Neural progenitor cell (in vitro differentiated cells): ENCODE results near the gene RELA. TPM values are rescaled to one million over a fixed set of nuclear protein-coding genes. Genes with fewer than 3 reads are reported as not detected.

ENCODE experiments used
- DNase-seq: peaks from one replicate; pipeline ENCODE4 v3.0.0-alpha.2; 2016; ENCODE audit warnings: low spot score
- H2AFZ ChIP-seq: fragments of 200-600 bp; sonication (generic); replicated peaks from 2 replicates; pipeline ENCODE4 v1.6.1; 2016; ENCODE audit warnings: antibody characterized with exemption
- H3F3A ChIP-seq: fragments of 200-600 bp; sonication (generic); 2 replicates; pipeline ENCODE4 v1.6.1; 2016; ENCODE audit warnings: antibody characterized with exemption, low read depth
- H3K27ac ChIP-seq: fragments of 200-600 bp; sonication (generic); 2 replicates; pipeline ENCODE4 v1.5.1; 2016; ENCODE audit warnings: mild to moderate bottlenecking
- H3K27me3 ChIP-seq: fragments of 200-600 bp; sonication (generic); 2 replicates; pipeline ENCODE4 v1.6.1; 2016; ENCODE audit warnings: mild to moderate bottlenecking, moderate library complexity
- H3K36me3 ChIP-seq: fragments of 200-600 bp; sonication (generic); 2 replicates; pipeline ENCODE4 v1.5.1; 2016
- H3K4me1 ChIP-seq: fragments of 200-600 bp; sonication (generic); 2 replicates; pipeline ENCODE4 v1.6.1; 2016; ENCODE audit warnings: mixed run types
- H3K4me2 ChIP-seq: fragments of 200-600 bp; sonication (generic); 2 replicates; pipeline ENCODE4 v1.6.1; 2016
- H3K4me3 ChIP-seq: fragments of 200-600 bp; sonication (generic); 2 replicates; pipeline ENCODE4 v1.5.1; 2016
- H3K79me2 ChIP-seq: fragments of 200-600 bp; sonication (generic); 2 replicates; pipeline ENCODE4 v1.6.1; 2016; ENCODE audit warnings: low read depth
- H3K9ac ChIP-seq: fragments of 200-600 bp; sonication (generic); 2 replicates; pipeline ENCODE4 v1.6.1; 2016
- H3K9me3 ChIP-seq: fragments of 200-600 bp; sonication (generic); 2 replicates; pipeline ENCODE4 v1.5.1; 2016; ENCODE audit warnings: low read depth
- H4K20me1 ChIP-seq: fragments of 200-600 bp; sonication (generic); 2 replicates; pipeline ENCODE4 v1.6.1; 2016; ENCODE audit warnings: low read depth
- H3K27ac Mint-ChIP-seq: 3 replicates; pipeline ENCODE4 v1.8.0; 2021; ENCODE audit warnings: mixed read lengths
- H3K27me3 Mint-ChIP-seq: 2 replicates; pipeline ENCODE4 v1.8.0; 2022; ENCODE audit warnings: low read depth, mild to moderate bottlenecking, inconsistent platforms, moderate library complexity, mixed read lengths; ENCODE audit not compliant: insufficient read depth
- H3K36me3 Mint-ChIP-seq: 3 replicates; pipeline ENCODE4 v1.8.0; 2021; ENCODE audit warnings: mixed read lengths
- H3K4me1 Mint-ChIP-seq: 3 replicates; pipeline ENCODE4 v1.8.0; 2021; ENCODE audit warnings: mixed read lengths
- H3K4me3 Mint-ChIP-seq: 3 replicates; pipeline ENCODE4 v1.8.0; 2021; ENCODE audit warnings: mild to moderate bottlenecking, moderate library complexity, mixed read lengths
- H3K9me3 Mint-ChIP-seq: 3 replicates; pipeline ENCODE4 v1.8.0; 2020; ENCODE audit warnings: mixed read lengths
- EZH2 ChIP-seq: fragments of 200-600 bp; sonication (generic); IDR thresholded peaks from 2 replicates; pipeline ENCODE4 v1.6.1; 2017; ENCODE audit warnings: antibody characterized with exemption, mild to moderate bottlenecking, moderate library complexity
- EZH2phosphoT487 ChIP-seq: fragments of 200-600 bp; sonication (generic); IDR thresholded peaks from 2 replicates; pipeline ENCODE4 v1.6.1; 2017; ENCODE audit warnings: antibody characterized with exemption
- total RNA-seq: library from RNA; depleted of rRNA; stranded (reverse); fragments of >200 nt; gene quantifications from 2 replicates; pipeline ENCODE4 v1.2.3, GENCODE V29; 2015; ENCODE audit warnings: low replicate concordance
- TF ChIP-seq, protein P1 (sequence below): fragments of 200-600 bp; sonication (generic); IDR thresholded peaks from 2 replicates; pipeline ENCODE4 v1.5.1; 2017; ENCODE audit warnings: antibody characterized with exemption, mild to moderate bottlenecking

The RELA gene
- total RNA-seq, 1 donor from 2014 or later = 11.0 TPM

DNA sequence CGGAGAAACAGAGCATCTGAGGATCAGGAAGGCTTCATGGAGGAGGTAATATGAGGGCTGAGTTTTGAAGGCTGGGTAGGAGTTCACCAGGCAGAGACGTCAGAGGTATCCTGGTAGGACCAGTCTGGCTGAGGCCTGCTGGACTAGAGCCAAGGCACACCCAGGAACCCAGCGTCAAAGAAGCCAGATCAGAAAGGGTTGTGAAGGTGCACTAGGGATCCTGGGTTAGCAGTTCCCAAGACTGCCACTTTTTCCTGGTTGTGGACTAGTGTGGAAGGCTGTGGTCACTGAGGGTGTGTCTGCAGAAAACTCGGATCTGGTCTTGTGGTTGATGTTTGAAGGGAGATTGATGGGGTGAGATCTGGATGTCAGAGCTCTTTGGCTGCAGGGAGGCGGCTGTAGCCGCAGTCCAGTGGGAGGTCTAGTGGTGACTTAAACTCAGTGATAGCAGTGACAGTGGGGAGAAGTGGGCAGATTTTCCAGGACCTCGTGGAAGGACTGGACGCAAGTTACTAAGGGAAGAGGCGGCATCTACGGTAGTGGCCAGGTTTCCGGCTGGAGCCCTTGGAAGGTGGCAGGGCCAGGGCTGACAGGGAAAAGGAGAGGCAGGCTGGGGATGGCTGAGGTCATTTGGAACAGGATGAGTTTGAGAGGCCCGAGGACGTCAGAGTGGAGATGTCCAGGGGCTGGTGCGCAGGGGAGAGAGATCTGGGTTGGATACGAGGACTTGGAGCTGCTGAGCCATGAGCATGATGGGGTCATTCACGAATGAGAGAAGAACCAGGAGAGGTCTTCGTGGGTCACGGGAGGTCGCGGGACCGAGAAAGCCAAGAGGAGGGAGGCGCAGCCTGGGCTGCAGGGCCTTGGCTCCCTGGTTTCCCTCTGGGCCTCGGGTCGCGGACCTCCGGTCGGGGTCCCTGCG lies 10.9 kb downstream of the RELA start:
- Histone ChIP-seq H3K4me1 (peaks cover 11% of the 10 kb centered on the region), H3K27ac (no peak overlapping the region), H2AFZ (no peak overlapping the region)

GRCh38 chr11:65651339-65651588 lies 11.5 kb downstream of the RELA start:
- peaks cover 18% of the 10 kb centered on the region for H3K36me3 Mint-ChIP-seq
- no peak overlapping the region for H3K27ac Mint-ChIP-seq
- Histone ChIP-seq H3K4me1 (peaks cover 11% of the 10 kb centered on the region), H4K20me1 (peaks cover 19% of the 10 kb centered on the region), H3K27me3 (peaks cover 23% of the 10 kb centered on the region), H3K9me3 (no peaks in the 10 kb centered on the region), H3K36me3 (no peaks in the 10 kb centered on the region), H3F3A (peaks cover 32% of the 10 kb centered on the region), H3K9ac (no peak overlapping the region), H2AFZ (no peak overlapping the region), H3K4me2 (no peak overlapping the region), H3K27ac (no peak overlapping the region), H3K79me2 (no peaks in the 10 kb centered on the region), H3K4me3 (no peak overlapping the region)
- H3K27me3 Mint-ChIP-seq = peaks cover 2% of the 10 kb centered on the region
- peaks cover 31% of the 10 kb centered on the region for H3K4me1 Mint-ChIP-seq
- peak overlapping the region; percentile 86 for H3K4me3 Mint-ChIP-seq
- no peak for DNase-seq
- TF ChIP-seq EZH2phosphoT487 (no peak), EZH2 (no peak)
- TF ChIP-seq, protein P1, sequence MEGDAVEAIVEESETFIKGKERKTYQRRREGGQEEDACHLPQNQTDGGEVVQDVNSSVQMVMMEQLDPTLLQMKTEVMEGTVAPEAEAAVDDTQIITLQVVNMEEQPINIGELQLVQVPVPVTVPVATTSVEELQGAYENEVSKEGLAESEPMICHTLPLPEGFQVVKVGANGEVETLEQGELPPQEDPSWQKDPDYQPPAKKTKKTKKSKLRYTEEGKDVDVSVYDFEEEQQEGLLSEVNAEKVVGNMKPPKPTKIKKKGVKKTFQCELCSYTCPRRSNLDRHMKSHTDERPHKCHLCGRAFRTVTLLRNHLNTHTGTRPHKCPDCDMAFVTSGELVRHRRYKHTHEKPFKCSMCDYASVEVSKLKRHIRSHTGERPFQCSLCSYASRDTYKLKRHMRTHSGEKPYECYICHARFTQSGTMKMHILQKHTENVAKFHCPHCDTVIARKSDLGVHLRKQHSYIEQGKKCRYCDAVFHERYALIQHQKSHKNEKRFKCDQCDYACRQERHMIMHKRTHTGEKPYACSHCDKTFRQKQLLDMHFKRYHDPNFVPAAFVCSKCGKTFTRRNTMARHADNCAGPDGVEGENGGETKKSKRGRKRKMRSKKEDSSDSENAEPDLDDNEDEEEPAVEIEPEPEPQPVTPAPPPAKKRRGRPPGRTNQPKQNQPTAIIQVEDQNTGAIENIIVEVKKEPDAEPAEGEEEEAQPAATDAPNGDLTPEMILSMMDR = no peak
- H3K9me3 Mint-ChIP-seq = no peaks in the 10 kb centered on the region

More for the DNA sequence above, 10.9 kb downstream of the RELA start:
- peak overlapping the region; percentile 86 for H3K4me3 Mint-ChIP-seq
- Histone ChIP-seq H3K27me3 (peaks cover 17% of the 10 kb centered on the region), H3F3A (peaks cover 32% of the 10 kb centered on the region), H3K36me3 (no peaks in the 10 kb centered on the region), H3K79me2 (no peaks in the 10 kb centered on the region), H3K4me2 (peak overlapping the region; percentile 75), H3K9me3 (no peaks in the 10 kb centered on the region), H3K4me3 (peak overlapping the region; percentile 48), H3K9ac (no peak overlapping the region), H4K20me1 (peaks cover 19% of the 10 kb centered on the region)
- no peaks in the 10 kb centered on the region for H3K9me3 Mint-ChIP-seq
- peaks cover 31% of the 10 kb centered on the region for H3K4me1 Mint-ChIP-seq
- TF ChIP-seq EZH2phosphoT487 = no peak
- TF ChIP-seq, protein P1 = no peak
- TF ChIP-seq EZH2 = no peak
- no peak for DNase-seq
- H3K27ac Mint-ChIP-seq = peak overlapping the region; percentile 27
- peaks cover 2% of the 10 kb centered on the region for H3K27me3 Mint-ChIP-seq
- peaks cover 21% of the 10 kb centered on the region for H3K36me3 Mint-ChIP-seq

DNA sequence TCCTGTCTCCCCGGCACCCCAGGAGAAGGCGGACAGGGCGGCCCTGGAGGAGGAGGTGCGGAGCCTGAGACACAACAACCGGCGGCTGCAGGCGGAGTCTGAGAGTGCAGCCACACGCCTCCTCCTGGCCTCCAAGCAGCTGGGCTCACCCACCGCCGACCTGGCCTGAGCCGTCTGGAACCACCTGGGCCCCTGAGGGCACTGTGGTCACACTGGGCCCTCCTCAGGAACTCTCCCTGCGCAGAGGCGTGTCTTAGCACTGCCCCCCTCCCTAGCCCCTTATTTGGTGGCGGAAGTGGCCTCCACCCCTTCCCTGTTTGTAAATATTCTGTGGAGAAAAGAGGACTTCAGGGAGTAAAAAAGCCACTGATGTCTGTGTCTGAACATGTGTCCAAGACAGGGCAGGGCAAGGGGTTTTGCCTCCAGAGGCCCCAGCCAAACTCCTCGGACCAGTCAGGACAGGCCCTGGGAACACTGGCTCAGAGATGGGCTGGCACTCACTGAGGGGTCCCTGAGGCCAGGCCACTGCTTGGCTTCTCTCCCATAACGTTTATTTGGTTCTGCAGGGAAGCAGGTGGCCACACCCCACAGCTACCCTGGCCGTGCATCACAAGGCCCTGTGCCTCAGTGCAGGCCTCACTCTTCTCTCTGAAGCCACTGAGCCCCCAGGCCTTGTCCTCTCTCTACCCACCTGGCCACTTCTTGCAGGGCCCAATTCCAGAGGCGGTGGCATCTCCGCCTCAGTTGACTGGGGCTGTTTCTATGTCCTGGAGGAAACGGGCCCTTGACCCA lies 12.0 kb downstream of the RELA start:
- peaks cover 2% of the 10 kb centered on the region for H3K27me3 Mint-ChIP-seq
- Histone ChIP-seq H3F3A (peaks cover 32% of the 10 kb centered on the region), H4K20me1 (peaks cover 19% of the 10 kb centered on the region), H3K4me2 (no peak overlapping the region), H3K4me1 (peaks cover 11% of the 10 kb centered on the region), H3K36me3 (no peaks in the 10 kb centered on the region), H2AFZ (no peak overlapping the region), H3K79me2 (no peaks in the 10 kb centered on the region), H3K27ac (no peak overlapping the region), H3K9ac (no peak overlapping the region), H3K4me3 (no peak overlapping the region), H3K9me3 (no peaks in the 10 kb centered on the region), H3K27me3 (peaks cover 25% of the 10 kb centered on the region)
- peaks cover 17% of the 10 kb centered on the region for H3K36me3 Mint-ChIP-seq
- peak overlapping the region; percentile 86 for H3K4me3 Mint-ChIP-seq
- TF ChIP-seq EZH2 (no peak), EZH2phosphoT487 (no peak)
- TF ChIP-seq, protein P1 = no peak
- H3K27ac Mint-ChIP-seq = no peak overlapping the region
- peaks cover 31% of the 10 kb centered on the region for H3K4me1 Mint-ChIP-seq
- DNase-seq = no peak
- no peaks in the 10 kb centered on the region for H3K9me3 Mint-ChIP-seq
